T-helper 1 cell treated with Interleukin-12 subunit alpha and Interleukin-12 subunit beta and Interleukin-4 antibody, amounts not matched to agents 30 μg/mL and 1 μg/mL, for 36 hours (primary cell): ENCODE measurements around the gene PYGB.
"Not testable (repeated sequence)": the region's sequence is repeated elsewhere in the genome, so short reads cannot be mapped to it uniquely, and the experiment has no call there.

Experiments
- H3K27ac Mint-ChIP-seq: one replicate; pipeline ENCODE4 v1.8.0; 2021; ENCODE audit warnings: mild to moderate bottlenecking, mixed read lengths
- H3K27me3 Mint-ChIP-seq: one replicate; pipeline ENCODE4 v1.8.0; 2021; ENCODE audit warnings: low read depth, mixed read lengths
- H3K36me3 Mint-ChIP-seq: one replicate; pipeline ENCODE4 v1.8.0; 2021; ENCODE audit warnings: low read depth, mixed read lengths
- H3K4me1 Mint-ChIP-seq: one replicate; pipeline ENCODE4 v1.8.0; 2021; ENCODE audit warnings: low read depth, mixed read lengths
- H3K4me3 Mint-ChIP-seq: one replicate; pipeline ENCODE4 v1.8.0; 2021; ENCODE audit warnings: mild to moderate bottlenecking, moderate library complexity, mixed read lengths
- H3K9me3 Mint-ChIP-seq: one replicate; pipeline ENCODE4 v1.8.0; 2021; ENCODE audit warnings: mixed read lengths

The PYGB gene

GRCh38 chr20:25334972-25335371 is 87.1 kb downstream of the PYGB start:
- not testable (repeated sequence) for H3K4me1 Mint-ChIP-seq, H3K4me3 Mint-ChIP-seq, H3K36me3 Mint-ChIP-seq, H3K9me3 Mint-ChIP-seq, H3K27ac Mint-ChIP-seq, H3K27me3 Mint-ChIP-seq

GRCh38 chr20:25336561-25337422 is 88.9 kb downstream of the PYGB start:
- Mint-ChIP-seq H3K27ac (no peak overlapping the region), H3K36me3 (peaks cover 3% of the 10 kb centered on the region), H3K9me3 (no peaks in the 10 kb centered on the region), H3K4me1 (peaks cover 8% of the 10 kb centered on the region), H3K4me3 (no peak overlapping the region), H3K27me3 (no peaks in the 10 kb centered on the region)

DNA sequence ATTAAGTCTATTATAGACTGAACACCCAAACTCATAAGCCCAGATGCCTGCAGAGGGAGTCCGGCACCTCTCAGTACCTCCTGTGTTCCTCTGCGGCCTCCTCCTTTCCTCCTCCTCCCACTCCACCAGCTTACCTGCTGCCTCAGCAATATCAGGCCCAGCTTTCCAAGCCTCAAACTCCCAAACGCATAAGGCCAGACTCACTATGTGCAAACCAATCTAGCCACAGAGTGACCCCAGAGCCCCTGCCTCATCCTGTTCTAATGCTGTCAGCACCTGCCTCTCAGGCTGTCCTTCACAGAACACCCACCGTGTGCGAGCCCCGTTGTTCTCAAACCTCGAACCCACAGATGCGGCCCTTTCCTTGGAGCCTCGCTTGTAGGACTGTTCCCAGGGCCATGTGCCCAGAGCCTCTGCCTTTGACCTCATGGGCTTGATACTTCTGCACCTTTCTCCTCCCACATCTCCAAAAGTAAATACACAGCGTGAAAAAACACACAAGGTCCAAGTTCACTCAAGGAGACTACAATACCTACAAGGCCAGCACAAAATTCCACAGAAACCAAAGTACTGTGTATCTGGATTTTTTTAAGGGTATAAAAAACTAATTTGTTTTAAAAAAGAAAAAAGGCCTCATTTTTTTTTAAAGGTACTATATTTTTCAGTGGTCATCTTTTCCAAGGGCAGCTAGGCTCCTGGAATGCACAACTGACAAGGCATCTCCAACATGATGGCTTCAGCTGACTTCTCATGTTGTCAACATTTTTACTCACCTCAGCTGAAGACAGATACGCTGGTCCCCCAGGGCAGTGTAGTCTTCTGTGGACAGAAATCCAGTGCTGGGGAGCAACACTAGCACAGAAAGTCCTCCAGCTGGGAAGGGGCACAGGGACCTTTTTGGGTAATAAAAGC is 90.5 kb downstream of the PYGB start:
- H3K9me3 Mint-ChIP-seq, result no peaks in the 10 kb centered on the region
- peaks cover 11% of the 10 kb centered on the region for H3K4me1 Mint-ChIP-seq
- no peak overlapping the region for H3K27ac Mint-ChIP-seq
- peaks cover 2% of the 10 kb centered on the region for H3K36me3 Mint-ChIP-seq
- no peaks in the 10 kb centered on the region for H3K27me3 Mint-ChIP-seq
- H3K4me3 Mint-ChIP-seq, result no peak overlapping the region

- Mint-ChIP-seq H3K9me3 (no peaks in the 10 kb centered on the region), H3K27me3 (no peaks in the 10 kb centered on the region), H3K4me3 (no peak overlapping the region), H3K27ac (no peak overlapping the region), H3K4me1 (peaks cover 21% of the 10 kb centered on the region), H3K36me3 (peaks cover 6% of the 10 kb centered on the region)
These were observed 91.7 kb downstream of the PYGB start for GRCh38 chr20:25339608-25340007.

GRCh38 chr20:25340380-25340779 is 92.5 kb downstream of the PYGB start:
- peaks cover 25% of the 10 kb centered on the region for H3K4me1 Mint-ChIP-seq
- H3K36me3 Mint-ChIP-seq, result peaks cover 9% of the 10 kb centered on the region
- no peaks in the 10 kb centered on the region for H3K9me3 Mint-ChIP-seq
- no peaks in the 10 kb centered on the region for H3K27me3 Mint-ChIP-seq
- no peak overlapping the region for H3K27ac Mint-ChIP-seq
- no peak overlapping the region for H3K4me3 Mint-ChIP-seq

- no peak overlapping the region for H3K4me3 Mint-ChIP-seq
- no peaks in the 10 kb centered on the region for H3K27me3 Mint-ChIP-seq
- peaks cover 7% of the 10 kb centered on the region for H3K36me3 Mint-ChIP-seq
- no peaks in the 10 kb centered on the region for H3K9me3 Mint-ChIP-seq
- peaks cover 34% of the 10 kb centered on the region for H3K4me1 Mint-ChIP-seq
- H3K27ac Mint-ChIP-seq, result no peak overlapping the region
These were observed 94.1 kb downstream of the PYGB start for GRCh38 chr20:25341716-25342680.

GRCh38 chr20:25344634-25345033 is 96.7 kb downstream of the PYGB start:
- H3K4me3 Mint-ChIP-seq, result no peak overlapping the region
- H3K27ac Mint-ChIP-seq, result no peak overlapping the region
- H3K9me3 Mint-ChIP-seq, result no peaks in the 10 kb centered on the region
- H3K4me1 Mint-ChIP-seq, result peaks cover 33% of the 10 kb centered on the region
- H3K27me3 Mint-ChIP-seq, result no peaks in the 10 kb centered on the region
- peaks cover 7% of the 10 kb centered on the region for H3K36me3 Mint-ChIP-seq

GRCh38 chr20:25345721-25346120 is 97.8 kb downstream of the PYGB start:
- Mint-ChIP-seq H3K9me3 (no peaks in the 10 kb centered on the region), H3K36me3 (peaks cover 7% of the 10 kb centered on the region), H3K27me3 (no peaks in the 10 kb centered on the region), H3K4me1 (peaks cover 28% of the 10 kb centered on the region), H3K27ac (no peak overlapping the region), H3K4me3 (no peak overlapping the region)

GRCh38 chr20:25346349-25346748 is 98.5 kb downstream of the PYGB start:
- Mint-ChIP-seq H3K27ac (no peak overlapping the region), H3K4me3 (no peak overlapping the region), H3K9me3 (no peaks in the 10 kb centered on the region), H3K27me3 (no peaks in the 10 kb centered on the region), H3K36me3 (peaks cover 7% of the 10 kb centered on the region), H3K4me1 (peaks cover 28% of the 10 kb centered on the region)
